HG02870 (cell line): ENCODE data around the gene CCBE1.
"Not testable (repeated sequence)": the region's sequence is repeated elsewhere in the genome, so short reads cannot be mapped to it uniquely, and the experiment has no call there.

Experiments
- ATAC-seq: cut with Tn5 transposase; IDR thresholded peaks from one replicate; pipeline ENCODE4 v1.9.1; 2021; ENCODE audit warnings: mild to moderate bottlenecking, moderate library complexity; ENCODE audit not compliant: unreplicated experiment

Gene CCBE1

GRCh38 chr18:59685501-59685900 lies 11.7 kb downstream of the CCBE1 start:
- no peak for ATAC-seq

- ATAC-seq = no peak
These were observed 12.4 kb downstream of the CCBE1 start for GRCh38 chr18:59684777-59685176.

GRCh38 chr18:59681521-59682004 lies 15.7 kb downstream of the CCBE1 start:
- ATAC-seq = no peak

- ATAC-seq = no peak
These were observed 16.2 kb downstream of the CCBE1 start for GRCh38 chr18:59681051-59681450.

GRCh38 chr18:59675346-59675745 lies 21.9 kb downstream of the CCBE1 start:
- ATAC-seq = no peak

GRCh38 chr18:59674903-59675270 lies 22.3 kb downstream of the CCBE1 start:
- no peak for ATAC-seq

GRCh38 chr18:59674186-59674902 lies 22.9 kb downstream of the CCBE1 start:
- ATAC-seq = no peak

GRCh38 chr18:59672235-59672711 lies 24.9 kb downstream of the CCBE1 start:
- no peak for ATAC-seq

GRCh38 chr18:59671551-59671950 lies 25.7 kb downstream of the CCBE1 start:
- ATAC-seq = no peak

- ATAC-seq = no peak
These were observed 27.2 kb downstream of the CCBE1 start for GRCh38 chr18:59669872-59670657.

- ATAC-seq = no peak
These were observed 29.7 kb downstream of the CCBE1 start for GRCh38 chr18:59667488-59667887.

- not testable (repeated sequence) for ATAC-seq
These were observed 31.2 kb downstream of the CCBE1 start for GRCh38 chr18:59666007-59666402.

- no peak for ATAC-seq
These were observed 31.9 kb downstream of the CCBE1 start for GRCh38 chr18:59665057-59666006.

- ATAC-seq = no peak
These were observed 32.9 kb downstream of the CCBE1 start for GRCh38 chr18:59664329-59664728.

- ATAC-seq = no peak
These were observed 34.1 kb downstream of the CCBE1 start for GRCh38 chr18:59663096-59663495.

- ATAC-seq = no peak
These were observed 35.1 kb downstream of the CCBE1 start for GRCh38 chr18:59661891-59662701.

GRCh38 chr18:59660786-59661743 lies 36.2 kb downstream of the CCBE1 start:
- no peak for ATAC-seq

- ATAC-seq = no peak
These were observed 36.9 kb downstream of the CCBE1 start for GRCh38 chr18:59660366-59660765.
